K562 (cell line): Measurements from ENCODE around the gene FHIT. TPM values are rescaled to one million over a fixed set of nuclear protein-coding genes. Genes with fewer than 3 reads are reported as not detected.

Experiments
- C11orf30 ChIP-seq: fragments of 450-650 bp; IDR thresholded peaks from 2 replicates; pipeline ENCODE4 v1.6.1; 2016; ENCODE audit warnings: low read depth, mild to moderate bottlenecking
- HMG20A ChIP-seq: fragments of 450-650 bp; formaldehyde crosslinking; conservative IDR thresholded peaks from 2 replicates; pipeline ENCODE4 v1.4.0; 2020; ENCODE audit warnings: mild to moderate bottlenecking, mixed read lengths
- NFE2L1 ChIP-seq: fragments of 450-650 bp; IDR thresholded peaks from 2 replicates; pipeline ENCODE4 v1.6.1; 2016; ENCODE audit warnings: missing genetic modification characterization, low read depth, mild to moderate bottlenecking, missing compliant biosample characterization, moderate library complexity, borderline replicate concordance
- REST ChIP-seq, 2 experiments: fragments of 450-650 bp; formaldehyde crosslinking in 1 of 2; IDR thresholded peaks; 2 replicates each; pipeline versions ENCODE4 v1.4.0 to v1.6.1; 2014 to 2020; ENCODE audit warnings: mild to moderate bottlenecking in 2 of 2, borderline replicate concordance in 1 of 2, low read depth in 1 of 2
- ZBTB40 ChIP-seq, 2 experiments: fragments of 450-650 bp in 1 of 2; sonication (generic) in 1 of 2; formaldehyde crosslinking in 1 of 2; IDR thresholded peaks; 2 replicates each; pipeline versions ENCODE4 v1.7.1 to v1.9.0; 2016 to 2022; ENCODE audit warnings: inconsistent platforms in 1 of 2, mild to moderate bottlenecking in 1 of 2, missing genetic modification reagents in 1 of 2
- polyA plus RNA-seq, 8 experiments: library from polyadenylated mRNA; depleted of rRNA in 4 of 8; stranded (reverse) in 5 of 8; unstranded in 3 of 8; fragments of >200 nt; fragmentation: Nextera tagmentation in 2 of 8; fragmentation: Illumina TruSeq in 1 of 8; extraction: Ambion mirVana in 2 of 8; extraction: Trizol in 1 of 8; gene quantifications; 2 replicates each; pipeline versions ENCODE4 v1.2.1 to v1.2.3, GENCODE V29; 2011 to 2014; ENCODE audit warnings: inconsistent platforms in 1 of 8, missing spikeins in 1 of 8
- total RNA-seq, 7 experiments: library from RNA; depleted of rRNA in 6 of 7; stranded (reverse); fragments of >200 nt in 6 of 7; fragmentation: Illumina TruSeq in 2 of 7; extraction: Trizol in 2 of 7; gene quantifications; 2 replicates each; pipeline versions ENCODE4 v1.2.1 to v1.2.3, GENCODE V29; 2011 to 2021; ENCODE audit warnings: low replicate concordance in 1 of 7

Gene FHIT
- total and polyA plus RNA-seq, 9 of the 15 experiments (the other 6 are each of a cell fraction or from before 2014, with no cell fraction given): 1.7 to 9.1 (median 4.3) TPM

GRCh38 chr3:60990442-60990730, 260.9 kb downstream of the FHIT start (continued):
- no peak for TF ChIP-seq REST (IDR thresholded peaks at IDR 0.05; ENCODE audit: borderline replicate concordance)
- no peak for TF ChIP-seq REST (CRISPR knock-in tag; IDR thresholded peaks at IDR 0.05; ENCODE audit: low read depth)
- no peak for TF ChIP-seq HMG20A (CRISPR knock-in tag)
- TF ChIP-seq NFE2L1 (tag): no peak
- TF ChIP-seq ZBTB40 (IDR thresholded peaks at IDR 0.05): no peak
- no peak for TF ChIP-seq ZBTB40 (CRISPR knock-in tag; IDR thresholded peaks at IDR 0.05)
- no peak for TF ChIP-seq C11orf30
- TF ChIP-seq, all 486 proteins: peak for 0
